PC-9 (cell line): Measurements from ENCODE around the gene TBC1D22A. TPM values are rescaled to one million over a fixed set of nuclear protein-coding genes. Genes with fewer than 3 reads are reported as not detected.

Source experiments
- BruUV-seq: library from RNA; stranded (reverse); fragments of 400-500 nt; replicated peaks from 2 replicates; lab custom pipeline; 2021; lab: Mats Ljungman, UMichigan
- CTCF ChIA-PET: fragments of 300-600 bp; sonication (Branson Sonifier 250); formaldehyde crosslinking; loops from one replicate; lab custom pipeline; 2022; ENCODE audit warnings: antibody characterized with exemption; lab: Charles Lee
- POLR2A ChIA-PET: fragments of 300-600 bp; sonication (Branson Sonifier 250); formaldehyde crosslinking; loops from one replicate; lab custom pipeline; 2022; ENCODE audit warnings: antibody characterized with exemption; ENCODE audit not compliant: unreplicated experiment; lab: Charles Lee
- DNase-seq, 2 experiments: peaks; one replicate each; pipeline versions ENCODE4 v3.0.0 to v3.0.0-alpha.2; 2015 to 2022; ENCODE audit warnings: mixed read lengths in 1 of 2
- H2AFZ ChIP-seq: fragments of 200-600 bp; sonication (generic); 2 replicates; pipeline ENCODE4 v1.8.1; 2017; ENCODE audit warnings: antibody characterized with exemption
- H3F3A ChIP-seq: fragments of 200-600 bp; sonication (generic); 2 replicates; pipeline ENCODE4 v1.8.1; 2017; ENCODE audit warnings: antibody characterized with exemption, mild to moderate bottlenecking, low read depth; ENCODE audit not compliant: insufficient read depth
- H3K27ac ChIP-seq: fragments of 200-600 bp; sonication (generic); 2 replicates; pipeline ENCODE4 v1.6.1; 2016; ENCODE audit warnings: mixed run types
- H3K27me3 ChIP-seq: fragments of 200-600 bp; sonication (generic); 2 replicates; pipeline ENCODE4 v1.6.1; 2016; ENCODE audit warnings: low read depth, mixed run types; ENCODE audit not compliant: insufficient read depth
- H3K36me3 ChIP-seq: fragments of 200-600 bp; sonication (generic); 2 replicates; pipeline ENCODE4 v1.6.1; 2016; ENCODE audit warnings: low read depth, mixed run types
- H3K4me1 ChIP-seq: fragments of 200-600 bp; sonication (generic); replicated peaks from 2 replicates; pipeline ENCODE4 v1.6.1; 2016; ENCODE audit warnings: mixed run types; ENCODE audit not compliant: insufficient read depth
- H3K4me2 ChIP-seq: fragments of 200-600 bp; sonication (generic); 2 replicates; pipeline ENCODE4 v1.6.1; 2017; ENCODE audit warnings: mixed run types
- H3K4me3 ChIP-seq: fragments of 200-600 bp; sonication (generic); 2 replicates; pipeline ENCODE4 v1.6.1; 2016; ENCODE audit warnings: mixed run types
- H3K79me2 ChIP-seq: fragments of 200-600 bp; sonication (generic); 2 replicates; pipeline ENCODE4 v1.6.1; 2017; ENCODE audit warnings: low read depth, mixed run types
- H3K9me2 ChIP-seq: fragments of 200-600 bp; sonication (generic); 2 replicates; pipeline ENCODE4 v1.8.1; 2017; ENCODE audit warnings: mild to moderate bottlenecking; ENCODE audit not compliant: insufficient read depth
- H3K9me3 ChIP-seq: fragments of 200-600 bp; sonication (generic); 2 replicates; pipeline ENCODE4 v1.8.1; 2016; ENCODE audit warnings: low read depth; ENCODE audit not compliant: insufficient read depth
- H4K20me1 ChIP-seq: fragments of 200-600 bp; sonication (generic); 2 replicates; pipeline ENCODE4 v1.8.1; 2017; ENCODE audit not compliant: insufficient read depth
- EZH2 ChIP-seq: fragments of 200-600 bp; sonication (generic); IDR thresholded peaks from 2 replicates; pipeline ENCODE4 v1.8.0; 2017; ENCODE audit warnings: antibody characterized with exemption, low read depth
- intact Hi-C: fragments of 100-400 bp; cut with micrococcal nuclease; formaldehyde crosslinking; loops from one replicate; pipeline ENCODE4 v1.10.0; 2022; ENCODE audit not compliant: unreplicated experiment
- total RNA-seq: library from RNA; stranded (reverse); gene quantifications from 2 replicates; pipeline ENCODE4 v1.2.3, GENCODE V29; 2021
- TF ChIP-seq, protein P1 (sequence below): fragments of 200-600 bp; sonication (generic); conservative IDR thresholded peaks from 2 replicates; pipeline ENCODE4 v1.6.1; 2017; ENCODE audit warnings: mixed run types, antibody characterized with exemption, mild to moderate bottlenecking, moderate library complexity

The TBC1D22A gene
- total RNA-seq, 1 experiment from 2014 or later = 40.3 TPM

GRCh38 chr22:47031628-47031915, 269.1 kb downstream of the TBC1D22A start:
- TF ChIP-seq, protein P1, sequence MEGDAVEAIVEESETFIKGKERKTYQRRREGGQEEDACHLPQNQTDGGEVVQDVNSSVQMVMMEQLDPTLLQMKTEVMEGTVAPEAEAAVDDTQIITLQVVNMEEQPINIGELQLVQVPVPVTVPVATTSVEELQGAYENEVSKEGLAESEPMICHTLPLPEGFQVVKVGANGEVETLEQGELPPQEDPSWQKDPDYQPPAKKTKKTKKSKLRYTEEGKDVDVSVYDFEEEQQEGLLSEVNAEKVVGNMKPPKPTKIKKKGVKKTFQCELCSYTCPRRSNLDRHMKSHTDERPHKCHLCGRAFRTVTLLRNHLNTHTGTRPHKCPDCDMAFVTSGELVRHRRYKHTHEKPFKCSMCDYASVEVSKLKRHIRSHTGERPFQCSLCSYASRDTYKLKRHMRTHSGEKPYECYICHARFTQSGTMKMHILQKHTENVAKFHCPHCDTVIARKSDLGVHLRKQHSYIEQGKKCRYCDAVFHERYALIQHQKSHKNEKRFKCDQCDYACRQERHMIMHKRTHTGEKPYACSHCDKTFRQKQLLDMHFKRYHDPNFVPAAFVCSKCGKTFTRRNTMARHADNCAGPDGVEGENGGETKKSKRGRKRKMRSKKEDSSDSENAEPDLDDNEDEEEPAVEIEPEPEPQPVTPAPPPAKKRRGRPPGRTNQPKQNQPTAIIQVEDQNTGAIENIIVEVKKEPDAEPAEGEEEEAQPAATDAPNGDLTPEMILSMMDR = no peak
- no peak for TF ChIP-seq EZH2
- Histone ChIP-seq H3K9me3 (no peaks in the 10 kb centered on the region), H4K20me1 (peaks cover 33% of the 10 kb centered on the region), H3K9me2 (no peaks in the 10 kb centered on the region), H2AFZ (no peak overlapping the region), H3K4me1 (no peaks in the 10 kb centered on the region), H3K36me3 (no peaks in the 10 kb centered on the region), H3K4me3 (no peak overlapping the region), H3K27me3 (no peaks in the 10 kb centered on the region), H3K79me2 (no peaks in the 10 kb centered on the region), H3K27ac (no peak overlapping the region), H3K4me2 (no peak overlapping the region), H3F3A (no peaks in the 10 kb centered on the region)
- POLR2A ChIA-PET = no interaction called here
- CTCF ChIA-PET = no interaction called here
- no TSS peak for BruUV-seq
- no peak for DNase-seq
- intact Hi-C loops = no loop called here

DNA sequence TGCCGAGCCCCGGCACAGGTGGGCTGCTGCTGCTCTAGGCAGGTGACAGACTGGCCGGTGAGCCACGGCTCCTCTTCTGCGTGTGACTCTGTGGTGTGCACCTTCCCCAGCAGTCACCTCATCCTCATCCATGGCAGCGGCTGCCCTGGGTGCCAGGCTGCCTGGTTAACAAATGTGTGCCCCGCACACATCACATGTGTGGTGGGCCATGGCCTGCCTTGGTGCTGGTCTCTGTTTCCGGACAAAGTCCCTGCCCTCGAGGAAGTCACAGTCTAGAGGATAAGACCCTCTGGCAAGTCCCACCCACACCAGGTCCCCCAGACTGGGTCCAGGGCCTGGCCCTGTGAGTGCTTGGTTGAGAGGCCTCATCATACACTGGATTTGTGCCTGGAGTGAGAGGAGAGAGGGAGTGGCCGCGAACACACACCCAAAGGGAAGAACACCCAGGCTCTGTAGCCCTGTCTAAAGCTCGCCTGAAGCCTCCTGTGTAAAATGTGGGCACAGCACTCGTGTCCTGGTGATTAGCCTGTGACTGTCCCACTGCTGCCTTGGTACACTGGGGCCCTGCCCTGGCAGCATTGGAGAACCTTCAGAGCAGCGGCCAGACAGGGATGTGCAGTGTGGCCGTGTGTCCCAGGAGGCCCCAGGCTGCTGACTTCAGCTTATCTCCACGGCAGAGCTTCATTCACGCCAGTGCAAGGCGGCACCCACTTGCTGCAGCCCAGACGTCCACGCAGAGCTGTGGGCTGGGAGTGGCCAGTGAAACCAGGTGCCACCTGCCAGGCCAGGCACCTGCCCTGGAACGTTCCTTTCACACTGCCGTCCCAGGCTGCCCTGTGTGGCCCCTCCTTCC, 269.9 kb downstream of the TBC1D22A start:
- Histone ChIP-seq H3K4me3 (no peak overlapping the region), H3K4me2 (no peak overlapping the region), H3K27ac (no peak overlapping the region), H3K4me1 (no peaks in the 10 kb centered on the region), H3K36me3 (no peaks in the 10 kb centered on the region), H4K20me1 (peaks cover 33% of the 10 kb centered on the region), H3K9me3 (no peaks in the 10 kb centered on the region), H3K27me3 (no peaks in the 10 kb centered on the region), H3K79me2 (no peaks in the 10 kb centered on the region), H3K9me2 (no peaks in the 10 kb centered on the region), H2AFZ (no peak overlapping the region), H3F3A (no peaks in the 10 kb centered on the region)
- no peak for TF ChIP-seq EZH2
- TF ChIP-seq, protein P1 = no peak
- CTCF ChIA-PET = no interaction called here
- no TSS peak for BruUV-seq
- DNase-seq = no peak
- intact Hi-C loops = no loop called here
- POLR2A ChIA-PET = interaction anchor here (0.5 kb wide), 1 partner anchor 18 kb away, joined by 3 read pairs; no protein-coding TSS in a partner anchor

DNA sequence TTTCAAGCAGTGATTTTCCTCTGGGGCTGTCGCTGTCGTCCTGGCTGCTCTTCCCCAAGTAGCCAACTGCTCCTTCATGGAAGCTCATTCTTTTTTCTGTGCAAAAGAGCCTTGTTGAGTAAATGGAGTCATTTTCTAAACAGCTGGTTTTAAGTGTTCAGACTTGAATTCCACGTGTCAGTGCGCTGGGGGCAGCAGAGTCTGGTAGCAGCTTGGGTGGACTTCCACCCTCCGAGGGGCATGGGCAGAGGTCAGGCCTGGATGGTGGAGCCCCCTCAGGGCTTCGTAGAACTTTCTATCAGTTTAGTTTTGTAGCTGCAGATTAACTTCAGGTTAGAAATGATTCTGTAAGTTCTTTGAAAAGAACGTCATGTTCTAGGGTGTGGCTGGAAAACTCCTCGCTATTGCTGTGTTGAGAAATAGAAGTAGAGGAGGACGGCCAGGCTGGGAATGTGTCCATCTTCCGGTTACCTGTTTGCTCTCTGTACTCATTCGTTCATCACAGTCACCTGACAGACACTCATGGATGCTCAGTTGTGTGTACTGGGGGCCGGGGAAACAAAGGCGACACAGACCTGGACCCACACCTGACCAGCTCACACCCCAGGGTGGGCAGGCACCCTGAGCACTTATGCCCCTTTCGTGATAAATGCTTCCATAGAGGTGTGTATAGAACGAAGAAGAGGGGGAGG, 270.7 kb downstream of the TBC1D22A start:
- no peak overlapping the region for H3K4me2 ChIP-seq
- H2AFZ ChIP-seq = no peak overlapping the region
- no peaks in the 10 kb centered on the region for H3F3A ChIP-seq
- H3K27ac ChIP-seq = no peak overlapping the region
- H3K9me3 ChIP-seq = no peaks in the 10 kb centered on the region
- peaks cover 33% of the 10 kb centered on the region for H4K20me1 ChIP-seq
- no peaks in the 10 kb centered on the region for H3K27me3 ChIP-seq
- H3K4me1 ChIP-seq = no peaks in the 10 kb centered on the region
- intact Hi-C loops = no loop called here
- ChIA-PET POLR2A (no interaction called here), CTCF (no interaction called here)
- TF ChIP-seq EZH2 = no peak
- TF ChIP-seq, protein P1 = no peak
- BruUV-seq = no TSS peak
- H3K79me2 ChIP-seq = no peaks in the 10 kb centered on the region
- no peaks in the 10 kb centered on the region for H3K9me2 ChIP-seq
- H3K36me3 ChIP-seq = no peaks in the 10 kb centered on the region
- H3K4me3 ChIP-seq = no peak overlapping the region
- no peak for DNase-seq
